ENCODE measurements around the gene EOLA1. TPM values are rescaled to one million over a fixed set of nuclear protein-coding genes. Genes with fewer than 3 reads are reported as not detected.
A peak's percentile ranks its signal among the peaks of the same experiment; 100 is the strongest.
"Not testable (repeated sequence)": the region's sequence is repeated elsewhere in the genome, so short reads cannot be mapped to it uniquely, and the experiment has no call there.

EOLA1 gene
- total RNA-seq, 1 donor from 2014 or later, result 19.0 TPM

- no peak for DNase-seq
Measured at GRCh38 chrX:149515954-149516602, 24.7 kb upstream of the EOLA1 start.

- no peak for DNase-seq
Measured at GRCh38 chrX:149516604-149517003, 24.2 kb upstream of the EOLA1 start.

- DNase-seq, result no peak
Measured at GRCh38 chrX:149517308-149517707, 23.5 kb upstream of the EOLA1 start.

- DNase-seq, result no peak
Measured at GRCh38 chrX:149518236-149518635, 22.6 kb upstream of the EOLA1 start.

- not testable (repeated sequence) for DNase-seq
Measured at GRCh38 chrX:149520636-149521277, 20.1 kb upstream of the EOLA1 start.

GRCh38 chrX:149521438-149521837 is 19.4 kb upstream of the EOLA1 start:
- no peak for DNase-seq

GRCh38 chrX:149522916-149523315 is 17.9 kb upstream of the EOLA1 start:
- no peak for DNase-seq

- peak; percentile 41 for DNase-seq
Measured at GRCh38 chrX:149525389-149525788, 15.4 kb upstream of the EOLA1 start.

- not testable (repeated sequence) for DNase-seq
Measured at GRCh38 chrX:149525903-149526302, 14.9 kb upstream of the EOLA1 start.

- not testable (repeated sequence) for DNase-seq
Measured at GRCh38 chrX:149526318-149527033, 14.3 kb upstream of the EOLA1 start.

- peak; percentile 33 for DNase-seq
Measured at GRCh38 chrX:149527705-149528104, 13.1 kb upstream of the EOLA1 start.

- DNase-seq, result no peak
Measured at GRCh38 chrX:149528381-149528780, 12.4 kb upstream of the EOLA1 start.

- no peak for DNase-seq
Measured at GRCh38 chrX:149531599-149531998, 9.2 kb upstream of the EOLA1 start.

GRCh38 chrX:149532868-149533267 is 7.9 kb upstream of the EOLA1 start:
- DNase-seq, result not testable (repeated sequence)

- not testable (repeated sequence) for DNase-seq
Measured at GRCh38 chrX:149533999-149534398, 6.8 kb upstream of the EOLA1 start.

GRCh38 chrX:149534926-149535602 is 5.7 kb upstream of the EOLA1 start:
- DNase-seq, result not testable (repeated sequence)

- DNase-seq, result not testable (repeated sequence)
Measured at GRCh38 chrX:149537474-149537873, 3.3 kb upstream of the EOLA1 start.

- DNase-seq, result peak; percentile 95
Measured at GRCh38 chrX:149539283-149540130, 1.3 kb upstream of the EOLA1 start.

- peak; percentile 97 for DNase-seq
Measured at GRCh38 chrX:149540131-149540620, 636 bp upstream of the EOLA1 start.

GRCh38 chrX:149541521-149542047 is 772 bp downstream of the EOLA1 start:
- peak; percentile 12 for DNase-seq
